GM10248 (cell line): ENCODE data around the gene FLT3.

Experiments used
- CTCF ChIA-PET: fragments of 300-600 bp; sonication (Branson Sonifier 250); formaldehyde crosslinking; extraction: SDS; loops from one replicate; lab custom pipeline; 2021; ENCODE audit warnings: antibody characterized with exemption; lab: Yijun Ruan, JAX
- POLR2A ChIA-PET: fragments of 350-650 bp; sonication (Branson Sonifier 250); formaldehyde crosslinking; extraction: SDS; loops from one replicate; lab custom pipeline; 2020; ENCODE audit warnings: antibody characterized with exemption; lab: Yijun Ruan, JAX
- DNase-seq: peaks from one replicate; pipeline ENCODE4 v3.0.0; 2012; ENCODE audit errors: extremely low spot score
- TF ChIP-seq, protein P1 (sequence below): IDR thresholded peaks from 2 replicates; pipeline ENCODE4 v1.5.1; 2012; ENCODE audit warnings: mild to moderate bottlenecking, low read depth; ENCODE audit errors: extremely low read depth, missing control alignments, control extremely low read depth

FLT3 gene

DNA sequence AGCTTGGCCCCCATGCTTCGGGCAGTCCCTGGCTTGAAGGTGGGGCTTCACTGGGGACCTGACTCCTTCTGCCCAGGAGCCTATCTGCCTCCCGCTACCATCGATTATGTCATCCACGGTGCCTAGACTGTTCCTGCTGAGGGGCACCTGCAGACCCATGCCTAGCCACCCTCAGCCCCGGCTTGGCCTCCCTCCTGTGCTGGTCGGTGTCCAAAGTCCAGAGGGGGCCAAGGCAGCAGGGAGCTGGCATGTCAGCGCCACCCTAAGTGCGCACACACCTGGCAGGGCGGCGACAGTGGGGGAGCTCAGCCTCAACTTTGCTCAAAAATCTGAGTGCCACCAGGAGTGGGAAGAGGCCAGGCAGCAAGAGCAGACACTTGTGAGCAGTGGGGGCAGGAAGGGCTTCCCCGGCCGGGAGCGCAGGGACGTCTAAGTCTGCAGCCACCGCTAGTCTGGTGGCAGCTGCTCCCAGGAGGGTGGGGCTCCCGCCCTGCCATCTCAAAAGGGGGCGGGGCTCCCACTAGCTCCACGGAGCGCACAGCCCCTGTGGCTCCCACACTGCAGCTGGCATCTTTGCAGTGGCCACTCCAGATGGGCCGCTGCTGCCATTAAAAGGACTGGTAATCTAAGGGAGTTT lies 98.4 kb downstream of the FLT3 start:
- CTCF ChIA-PET, result interaction anchor here (0.8 to 4.5 kb wide), 3 partner anchors 16 to 172 kb away, joined by 3 to 21 read pairs (median 3); no protein-coding TSS in a partner anchor
- POLR2A ChIA-PET, result no interaction called here
- TF ChIP-seq, protein P1, sequence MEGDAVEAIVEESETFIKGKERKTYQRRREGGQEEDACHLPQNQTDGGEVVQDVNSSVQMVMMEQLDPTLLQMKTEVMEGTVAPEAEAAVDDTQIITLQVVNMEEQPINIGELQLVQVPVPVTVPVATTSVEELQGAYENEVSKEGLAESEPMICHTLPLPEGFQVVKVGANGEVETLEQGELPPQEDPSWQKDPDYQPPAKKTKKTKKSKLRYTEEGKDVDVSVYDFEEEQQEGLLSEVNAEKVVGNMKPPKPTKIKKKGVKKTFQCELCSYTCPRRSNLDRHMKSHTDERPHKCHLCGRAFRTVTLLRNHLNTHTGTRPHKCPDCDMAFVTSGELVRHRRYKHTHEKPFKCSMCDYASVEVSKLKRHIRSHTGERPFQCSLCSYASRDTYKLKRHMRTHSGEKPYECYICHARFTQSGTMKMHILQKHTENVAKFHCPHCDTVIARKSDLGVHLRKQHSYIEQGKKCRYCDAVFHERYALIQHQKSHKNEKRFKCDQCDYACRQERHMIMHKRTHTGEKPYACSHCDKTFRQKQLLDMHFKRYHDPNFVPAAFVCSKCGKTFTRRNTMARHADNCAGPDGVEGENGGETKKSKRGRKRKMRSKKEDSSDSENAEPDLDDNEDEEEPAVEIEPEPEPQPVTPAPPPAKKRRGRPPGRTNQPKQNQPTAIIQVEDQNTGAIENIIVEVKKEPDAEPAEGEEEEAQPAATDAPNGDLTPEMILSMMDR, result no peak

DNA sequence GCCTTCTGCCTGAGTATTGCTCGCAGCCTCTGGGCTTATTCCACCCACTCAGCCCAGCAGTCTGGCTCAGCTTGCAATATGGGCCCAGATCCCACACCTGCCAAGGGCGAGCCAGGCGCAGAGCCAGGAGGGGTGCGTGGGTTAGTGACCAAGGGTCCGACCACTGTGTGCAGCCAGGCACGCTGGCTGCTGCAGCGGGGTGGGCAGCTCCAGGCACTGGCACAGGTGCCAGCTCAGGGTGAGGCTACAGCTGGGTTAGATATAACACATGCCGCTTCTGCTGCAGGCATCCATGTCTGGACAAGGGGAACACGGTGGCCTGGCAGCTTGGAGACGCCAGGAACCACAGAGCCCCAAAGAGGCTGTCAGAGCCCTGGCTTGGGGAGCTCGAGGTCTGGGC lies 99.3 kb downstream of the FLT3 start:
- CTCF ChIA-PET, result interaction anchor here (0.8 to 4.5 kb wide), 5 partner anchors 11 to 171 kb away, joined by 3 to 21 read pairs (median 3); no protein-coding TSS in a partner anchor
- no peak for DNase-seq
- TF ChIP-seq, protein P1, result no peak
- POLR2A ChIA-PET, result no interaction called here

More for the DNA sequence above, 98.4 kb downstream of the FLT3 start:
- no peak for DNase-seq

- DNase-seq, result no peak
- ChIA-PET CTCF (interaction anchor here (0.9 to 4.5 kb wide), 3 partner anchors 12 to 171 kb away, joined by 3 to 21 read pairs (median 4); no protein-coding TSS in a partner anchor), POLR2A (no interaction called here)
- TF ChIP-seq, protein P1, result no peak
Observed at GRCh38 chr13:28000567-28000966, 99.8 kb downstream of the FLT3 start.

DNA sequence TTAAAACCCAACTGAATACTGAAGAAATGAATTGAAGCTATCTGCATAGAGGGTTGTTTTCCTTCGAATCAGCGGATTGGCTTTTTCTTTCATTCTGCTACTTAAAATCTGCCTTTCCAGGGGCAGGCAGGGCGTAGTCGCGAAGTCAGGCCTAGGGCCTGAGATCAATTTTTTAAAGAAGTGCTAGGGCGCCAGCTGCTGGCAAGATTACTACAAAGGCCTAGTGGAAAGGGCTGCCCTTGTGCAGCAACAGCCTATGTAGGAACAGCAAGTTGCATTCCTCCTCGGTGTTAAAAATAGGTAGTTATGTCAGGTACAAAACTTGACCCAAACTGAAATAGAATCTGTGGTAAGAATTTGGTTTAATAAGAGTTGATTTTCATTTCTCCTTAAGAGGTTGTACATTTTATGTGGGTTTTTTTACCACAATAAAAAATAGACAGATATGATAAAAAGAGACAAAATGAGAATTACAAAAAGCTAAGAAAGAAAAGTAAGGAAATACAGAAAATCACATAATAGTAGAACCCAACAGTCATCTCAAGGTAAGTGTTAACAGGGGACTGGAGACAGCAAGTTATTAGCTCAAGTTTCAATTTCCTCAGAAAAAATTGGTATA lies 102.4 kb downstream of the FLT3 start:
- POLR2A ChIA-PET, result no interaction called here
- TF ChIP-seq, protein P1, result peak; percentile 61
- peak; percentile 51 for DNase-seq
- CTCF ChIA-PET, result interaction anchor here (1.0 to 5.1 kb wide), 7 partner anchors 13 to 636 kb away, joined by 3 to 28 read pairs (median 9); no protein-coding TSS in a partner anchor

DNA sequence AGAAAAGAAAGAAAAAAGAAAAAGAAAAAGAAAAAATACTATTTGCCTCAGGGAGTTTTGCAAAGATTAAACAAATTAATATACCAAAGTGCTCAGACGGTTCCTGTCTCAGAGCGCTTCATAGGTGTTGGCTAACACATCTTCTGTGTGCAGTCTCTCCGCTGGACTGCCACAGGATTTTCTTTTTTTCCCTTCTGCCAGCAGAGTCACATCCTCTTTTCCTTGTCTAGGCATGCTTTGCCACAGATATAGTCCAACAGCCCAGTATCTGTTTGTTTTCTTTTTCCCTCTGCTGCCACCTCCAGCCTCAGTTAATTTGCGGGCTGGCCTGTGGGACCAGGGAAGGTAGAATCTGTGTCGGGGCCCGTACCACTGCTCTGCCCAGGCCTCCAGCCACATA lies 108.5 kb downstream of the FLT3 start:
- TF ChIP-seq, protein P1, result no peak
- ChIA-PET POLR2A (no interaction called here), CTCF (no interaction called here)
- DNase-seq, result no peak

DNA sequence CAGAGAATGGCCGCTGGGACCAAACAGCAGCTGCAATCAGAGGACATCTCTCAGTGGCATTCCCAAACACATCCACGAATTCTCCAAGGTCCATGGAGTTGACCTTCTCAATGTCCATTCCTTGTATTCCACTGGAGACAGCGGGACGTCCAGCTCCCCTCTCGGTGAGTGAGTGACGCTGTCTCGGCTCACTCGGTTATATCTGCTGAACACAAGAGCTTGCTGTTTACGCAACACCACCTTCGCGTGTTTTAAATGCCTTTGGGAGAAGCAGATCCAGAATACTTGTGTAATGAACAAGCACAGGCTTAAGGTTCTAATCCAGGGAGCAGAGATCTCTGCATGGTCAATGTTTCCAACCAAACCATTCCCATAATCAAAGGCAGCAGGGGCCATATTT lies 111.9 kb downstream of the FLT3 start, which contains the start of gene URAD:
URAD (minus strand) TSS at position 174 of the 400 bp plus-strand sequence; CDS start at position 118, 56 bp downstream.
- DNase-seq, result no peak
- CTCF ChIA-PET, result interaction anchor here (2.0 to 16.1 kb wide), 4 partner anchors 24 to 627 kb away, joined by 4 to 404 read pairs (median 6); no protein-coding TSS in a partner anchor
- POLR2A ChIA-PET, result no interaction called here
- TF ChIP-seq, protein P1, result no peak
